Activated CD8-positive, alpha-beta memory T cell treated with anti-CD3 and anti-CD28 coated beads, Interleukin-2, amount 50 U/mL, for 24 hours (primary cell): ENCODE data around the gene LPCAT4.
"Not testable (repeated sequence)": the region's sequence is repeated elsewhere in the genome, so short reads cannot be mapped to it uniquely, and the experiment has no call there.

Experiments used
- DNase-seq: peaks from one replicate; pipeline ENCODE4 v3.0.0-alpha.2; 2020; ENCODE audit errors: extremely low read depth

LPCAT4 gene

GRCh38 chr15:34364041-34364440 is 3.0 kb downstream of the LPCAT4 start:
- DNase-seq = no peak

- DNase-seq = no peak
These were observed 4.8 kb downstream of the LPCAT4 start for GRCh38 chr15:34362047-34362773.

- DNase-seq = no peak
These were observed 5.7 kb downstream of the LPCAT4 start for GRCh38 chr15:34361278-34361677.

- no peak for DNase-seq
These were observed 6.7 kb downstream of the LPCAT4 start for GRCh38 chr15:34360298-34360697.

GRCh38 chr15:34359416-34359815 is 7.6 kb downstream of the LPCAT4 start:
- no peak for DNase-seq

GRCh38 chr15:34358948-34359347 is 8.0 kb downstream of the LPCAT4 start:
- DNase-seq = no peak

- DNase-seq = no peak
These were observed 8.6 kb downstream of the LPCAT4 start for GRCh38 chr15:34358367-34358766.

- no peak for DNase-seq
These were observed 9.3 kb downstream of the LPCAT4 start for GRCh38 chr15:34357653-34358052.

- no peak for DNase-seq
These were observed 11.8 kb downstream of the LPCAT4 start for GRCh38 chr15:34355241-34355640.

- no peak for DNase-seq
These were observed 12.7 kb downstream of the LPCAT4 start for GRCh38 chr15:34354286-34354685.

GRCh38 chr15:34353627-34354026 is 13.4 kb downstream of the LPCAT4 start:
- no peak for DNase-seq

- DNase-seq = not testable (repeated sequence)
These were observed 14.0 kb downstream of the LPCAT4 start for GRCh38 chr15:34352996-34353395.

- DNase-seq = no peak
These were observed 17.2 kb downstream of the LPCAT4 start for GRCh38 chr15:34349769-34350168.

- DNase-seq = no peak
These were observed 18.2 kb downstream of the LPCAT4 start for GRCh38 chr15:34348735-34349300.

GRCh38 chr15:34347951-34348638 is 18.9 kb downstream of the LPCAT4 start:
- no peak for DNase-seq

- peak; percentile 87 for DNase-seq
These were observed 24.0 kb downstream of the LPCAT4 start, which contains the start of the genes NOP10 and NUTM1 for GRCh38 chr15:34342737-34343575. NOP10 (minus strand) TSS chr15:34343136; CDS start chr15:34343073, 63 bp downstream. NUTM1 (plus strand) TSS chr15:34343315; CDS start chr15:34343697, 382 bp downstream.

- DNase-seq = not testable (repeated sequence)
These were observed 24.7 kb downstream of the LPCAT4 start for GRCh38 chr15:34342213-34342736.

- no peak for DNase-seq
These were observed 25.4 kb downstream of the LPCAT4 start for GRCh38 chr15:34341381-34342212.

- no peak for DNase-seq
These were observed 27.1 kb downstream of the LPCAT4 start for GRCh38 chr15:34339946-34340345.

- no peak for DNase-seq
These were observed 28.6 kb downstream of the LPCAT4 start for GRCh38 chr15:34338347-34338746.
